ENCODE results near the gene VRTN. TPM values are rescaled to one million over a fixed set of nuclear protein-coding genes. Genes with fewer than 3 reads are reported as not detected.
"Not testable (repeated sequence)": the region's sequence is repeated elsewhere in the genome, so short reads cannot be mapped to it uniquely, and the experiment has no call there.

The VRTN gene
- total RNA-seq, 2 experiments from 2014 or later, result not detected

DNA sequence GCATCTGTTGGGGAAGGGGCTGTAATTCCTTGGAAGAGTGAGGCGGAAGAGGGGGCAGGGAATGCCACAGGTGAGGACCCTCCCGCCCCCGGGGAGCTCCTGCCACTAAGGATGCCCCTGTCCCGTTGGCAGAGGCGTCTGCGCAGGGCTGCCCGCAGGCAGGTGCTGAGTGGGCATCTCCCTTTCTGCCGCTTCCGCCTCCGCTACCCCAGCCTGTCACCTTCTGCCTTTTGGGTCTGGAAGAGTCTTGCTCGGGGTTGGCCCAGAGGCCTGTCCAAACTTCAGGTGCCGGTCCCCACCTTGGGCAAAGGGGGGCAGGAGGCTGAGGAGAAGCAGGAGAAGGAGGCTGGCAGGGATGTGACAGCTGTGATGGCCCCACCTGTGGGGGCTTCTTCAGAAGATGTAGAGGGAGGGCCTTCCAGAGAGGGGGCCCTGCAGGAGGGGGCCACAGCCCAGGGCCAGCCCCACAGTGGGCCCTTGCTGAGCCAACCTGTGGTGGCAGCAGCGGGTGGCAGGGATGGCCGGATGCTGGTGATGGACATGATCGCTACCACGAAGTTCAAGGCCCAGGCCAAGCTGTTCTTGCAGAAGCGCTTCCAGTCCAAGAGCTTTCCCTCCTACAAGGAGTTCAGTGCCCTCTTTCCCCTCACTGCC lies 10.0 kb downstream of the VRTN start:
- no peaks in the 10 kb centered on the region for H3K9me3 Mint-ChIP-seq
- H3K27me3 Mint-ChIP-seq, result peaks cover 2% of the 10 kb centered on the region
- H3K27ac Mint-ChIP-seq, result no peak overlapping the region
- no peaks in the 10 kb centered on the region for H3K36me3 Mint-ChIP-seq
- POLR2A ChIA-PET, result no interaction called here
- H3K4me1 Mint-ChIP-seq, result no peaks in the 10 kb centered on the region
- DNase-seq (no peak), ATAC-seq (ENCODE audit: low read depth) (no peak)
- no peak overlapping the region for H3K4me3 Mint-ChIP-seq

DNA sequence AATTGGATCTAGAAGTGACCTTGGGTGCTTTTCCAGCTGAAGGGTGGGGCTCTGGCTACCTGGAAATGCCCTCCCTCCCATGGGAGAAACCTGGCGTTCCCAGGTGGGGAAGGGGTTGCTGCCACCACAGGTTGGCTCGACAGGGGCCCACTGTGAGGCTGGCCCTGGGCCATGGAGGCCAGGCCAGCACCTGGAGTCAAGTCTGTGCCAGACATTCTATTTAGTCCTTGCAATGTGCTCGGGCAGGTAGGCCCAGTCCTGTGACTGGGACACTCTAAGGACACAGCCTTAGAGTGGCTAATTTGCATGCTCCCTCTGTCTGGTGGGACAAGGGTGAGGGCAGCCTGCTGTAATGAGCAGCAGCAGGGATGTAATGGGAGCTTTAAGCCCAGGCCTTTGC lies 11.9 kb downstream of the VRTN start:
- ATAC-seq (ENCODE audit: low read depth) (no peak), DNase-seq (no peak)
- no peak overlapping the region for H3K4me3 Mint-ChIP-seq
- H3K4me1 Mint-ChIP-seq, result no peaks in the 10 kb centered on the region
- no peaks in the 10 kb centered on the region for H3K36me3 Mint-ChIP-seq
- H3K27ac Mint-ChIP-seq, result no peak overlapping the region
- no peaks in the 10 kb centered on the region for H3K9me3 Mint-ChIP-seq
- POLR2A ChIA-PET, result no interaction called here
- peaks cover 10% of the 10 kb centered on the region for H3K27me3 Mint-ChIP-seq

DNA sequence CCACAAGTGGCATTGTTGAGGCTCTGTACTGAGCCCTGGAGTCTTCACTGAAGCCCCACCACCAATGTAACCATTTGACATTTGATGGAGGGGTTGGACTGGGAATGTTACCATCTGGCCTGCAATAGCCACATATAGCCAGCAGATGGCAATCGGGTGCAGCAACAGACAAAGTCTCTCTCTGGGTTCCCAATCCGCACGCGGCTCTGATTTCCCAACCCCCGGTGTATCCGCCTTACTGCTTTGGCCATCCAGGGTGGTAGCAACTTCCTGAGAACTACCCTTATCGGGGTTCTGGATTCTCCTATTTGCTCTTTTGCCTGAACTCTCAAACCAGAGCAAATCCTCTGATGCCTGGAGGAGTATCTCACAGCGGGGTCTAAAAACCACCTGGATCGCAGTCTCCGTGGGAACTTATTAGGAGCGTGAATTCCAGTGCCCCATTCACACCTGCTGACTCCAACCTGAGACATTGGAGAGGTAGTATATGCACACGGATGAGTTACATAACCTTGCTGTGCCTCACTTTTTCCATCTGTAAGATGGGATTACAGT lies 14.2 kb downstream of the VRTN start:
- H3K9me3 Mint-ChIP-seq, result no peaks in the 10 kb centered on the region
- H3K36me3 Mint-ChIP-seq, result no peaks in the 10 kb centered on the region
- ATAC-seq (ENCODE audit: low read depth) (peak; percentile 42), DNase-seq (peak; percentile 63)
- no peaks in the 10 kb centered on the region for H3K4me1 Mint-ChIP-seq
- POLR2A ChIA-PET, result no interaction called here
- peaks cover 12% of the 10 kb centered on the region for H3K27me3 Mint-ChIP-seq
- H3K27ac Mint-ChIP-seq, result no peak overlapping the region
- H3K4me3 Mint-ChIP-seq, result no peak overlapping the region

- POLR2A ChIA-PET, result no interaction called here
Measured at GRCh38 chr14:74364271-74364880, 16.1 kb downstream of the VRTN start.

GRCh38 chr14:74368026-74368425 lies 19.8 kb downstream of the VRTN start:
- Mint-ChIP-seq H3K4me1 (no peaks in the 10 kb centered on the region), H3K9me3 (no peaks in the 10 kb centered on the region), H3K36me3 (no peaks in the 10 kb centered on the region), H3K27ac (no peak overlapping the region), H3K27me3 (peaks cover 17% of the 10 kb centered on the region), H3K4me3 (no peak overlapping the region)
- POLR2A ChIA-PET, result interaction anchor here (0.5 kb wide), 1 partner anchor 68 kb away, joined by 3 read pairs; no protein-coding TSS in a partner anchor
- ATAC-seq (ENCODE audit: low read depth) (no peak), DNase-seq (no peak)

More at GRCh38 chr14:74364271-74364880, 16.1 kb downstream of the VRTN start:
- Mint-ChIP-seq H3K36me3 (no peaks in the 10 kb centered on the region), H3K9me3 (no peaks in the 10 kb centered on the region), H3K27me3 (peaks cover 12% of the 10 kb centered on the region), H3K4me1 (no peaks in the 10 kb centered on the region), H3K4me3 (no peak overlapping the region), H3K27ac (no peak overlapping the region)
- ATAC-seq (ENCODE audit: low read depth) (no peak), DNase-seq (no peak)

DNA sequence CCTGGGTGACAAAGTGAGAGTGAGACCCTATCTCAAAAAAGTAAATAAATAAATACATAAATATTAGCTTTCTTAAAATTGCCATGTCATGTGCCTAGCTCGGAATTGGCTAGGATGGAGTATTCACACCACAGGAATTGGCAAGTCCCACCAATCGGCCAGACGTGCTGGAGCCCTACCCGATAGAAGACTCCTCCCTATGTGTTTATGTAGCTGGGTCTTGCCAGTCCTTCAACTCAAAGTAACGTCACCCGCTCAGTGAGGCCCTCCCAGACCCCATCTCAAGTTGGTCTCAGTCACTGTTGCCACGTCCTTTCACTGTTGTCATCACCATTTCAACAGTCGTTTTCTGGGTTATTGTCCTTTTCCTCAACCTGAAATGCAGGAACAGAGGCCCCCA lies 20.2 kb downstream of the VRTN start:
- Mint-ChIP-seq H3K4me1 (no peaks in the 10 kb centered on the region), H3K9me3 (no peaks in the 10 kb centered on the region), H3K4me3 (no peak overlapping the region), H3K27me3 (peaks cover 17% of the 10 kb centered on the region), H3K27ac (no peak overlapping the region), H3K36me3 (no peaks in the 10 kb centered on the region)
- POLR2A ChIA-PET, result interaction anchor here (0.5 kb wide), 1 partner anchor 68 kb away, joined by 3 read pairs; no protein-coding TSS in a partner anchor
- DNase-seq, result no peak
- ATAC-seq (ENCODE audit: low read depth), result no peak

DNA sequence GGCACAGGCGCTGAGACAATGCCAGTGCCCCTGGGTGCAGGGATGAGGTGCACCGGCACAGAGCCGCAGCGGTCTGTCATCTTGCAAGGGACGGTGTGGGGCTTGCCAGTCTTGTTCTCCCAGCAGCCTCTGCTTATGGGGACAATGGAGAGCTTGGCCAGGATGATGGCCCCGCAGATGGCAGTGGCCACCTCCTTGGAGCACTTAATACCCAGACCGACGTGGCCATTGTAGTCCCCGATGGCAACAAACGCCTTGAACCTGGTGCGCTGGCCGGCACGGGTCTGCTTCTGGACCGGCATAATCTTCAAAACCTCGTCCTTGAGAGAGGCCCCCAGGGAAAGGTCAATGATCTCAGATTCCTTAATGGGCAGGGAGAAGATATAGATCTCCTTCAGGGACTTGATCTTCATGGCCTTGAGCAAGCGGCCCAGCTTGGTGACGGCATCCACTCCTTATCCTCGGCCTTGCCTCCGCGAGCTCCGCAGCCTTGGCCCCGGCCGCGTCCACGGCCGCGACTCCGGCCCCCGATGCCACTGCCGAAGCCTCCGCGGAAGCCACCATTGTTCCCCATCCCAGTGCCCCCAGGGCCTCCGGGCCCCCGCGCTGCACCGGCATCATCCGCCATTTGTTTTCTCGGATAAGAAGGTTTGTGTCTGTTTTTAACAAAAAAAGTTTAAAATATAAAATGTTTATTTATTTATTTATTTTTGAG lies 29.9 kb downstream of the VRTN start:
- DNase-seq, result no peak
- Mint-ChIP-seq H3K4me3 (no peak overlapping the region), H3K27ac (no peak overlapping the region), H3K9me3 (no peaks in the 10 kb centered on the region), H3K36me3 (no peaks in the 10 kb centered on the region), H3K4me1 (no peaks in the 10 kb centered on the region), H3K27me3 (no peaks in the 10 kb centered on the region)
- POLR2A ChIA-PET, result no interaction called here
- no peak for ATAC-seq (ENCODE audit: low read depth)

DNA sequence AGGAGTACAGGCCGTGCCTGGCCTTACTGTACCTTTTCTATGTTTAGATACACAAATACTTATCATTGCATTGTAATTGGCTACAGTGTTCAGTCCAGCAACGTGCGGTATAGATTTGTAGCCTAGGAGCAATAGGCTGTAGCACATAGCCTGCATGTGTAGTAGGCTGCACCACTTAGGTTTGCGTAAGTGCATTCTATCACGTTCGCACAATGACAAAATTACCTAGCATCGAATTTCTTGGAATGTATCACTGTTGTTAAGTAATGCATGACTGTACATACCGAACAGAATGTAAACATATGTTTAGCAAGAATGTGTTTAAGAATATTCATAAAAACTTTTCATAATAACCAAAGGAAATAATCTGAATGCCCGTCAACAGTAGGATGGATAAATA lies 31.9 kb downstream of the VRTN start:
- no peak for ATAC-seq (ENCODE audit: low read depth)
- H3K4me3 Mint-ChIP-seq, result no peak overlapping the region
- H3K27me3 Mint-ChIP-seq, result no peaks in the 10 kb centered on the region
- no peaks in the 10 kb centered on the region for H3K9me3 Mint-ChIP-seq
- no peak overlapping the region for H3K27ac Mint-ChIP-seq
- POLR2A ChIA-PET, result no interaction called here
- no peak for DNase-seq
- peaks cover 1% of the 10 kb centered on the region for H3K4me1 Mint-ChIP-seq
- H3K36me3 Mint-ChIP-seq, result no peaks in the 10 kb centered on the region

DNA sequence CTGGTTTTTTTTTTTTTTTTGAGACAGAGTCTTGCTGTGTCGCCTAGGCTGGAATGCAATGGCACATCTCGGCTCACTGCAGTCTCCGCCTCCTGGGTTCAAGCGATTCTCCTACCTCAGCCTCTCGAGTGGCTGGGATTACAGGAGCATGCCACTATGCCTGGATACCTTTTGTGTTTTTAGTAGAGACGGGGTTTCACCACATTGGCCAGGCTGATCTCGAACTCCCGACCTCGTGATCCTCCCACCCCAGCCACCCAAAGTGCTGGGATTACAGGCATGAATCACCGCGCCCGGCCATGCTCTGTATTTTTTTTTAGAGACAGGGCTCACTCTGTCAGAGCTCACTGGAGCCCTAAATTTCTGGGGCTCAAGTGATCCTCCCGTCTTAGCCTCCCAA lies 32.6 kb downstream of the VRTN start:
- ATAC-seq (ENCODE audit: low read depth) (no peak), DNase-seq (no peak)
- peaks cover 1% of the 10 kb centered on the region for H3K4me1 Mint-ChIP-seq
- no peak overlapping the region for H3K27ac Mint-ChIP-seq
- H3K36me3 Mint-ChIP-seq, result no peaks in the 10 kb centered on the region
- no peaks in the 10 kb centered on the region for H3K27me3 Mint-ChIP-seq
- POLR2A ChIA-PET, result no interaction called here
- H3K4me3 Mint-ChIP-seq, result no peak overlapping the region
- no peaks in the 10 kb centered on the region for H3K9me3 Mint-ChIP-seq

DNA sequence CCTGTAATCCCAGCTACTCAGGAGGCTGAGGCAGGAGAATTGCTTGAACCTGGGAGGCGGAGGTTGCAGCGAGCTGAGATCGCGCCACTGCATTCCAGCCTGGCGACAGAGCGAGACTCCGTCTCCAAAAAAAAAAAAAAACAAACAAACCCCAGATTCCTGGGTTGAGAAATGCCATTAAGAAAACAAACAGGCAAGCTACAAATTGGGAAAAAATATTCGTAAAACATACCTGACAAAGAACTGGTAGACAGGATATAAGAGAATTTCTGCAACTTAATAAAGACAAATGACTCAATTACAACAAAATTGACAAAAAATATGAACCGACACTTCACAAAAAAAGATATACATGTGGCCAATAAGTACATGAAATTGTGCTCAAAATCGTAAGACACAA lies 33.3 kb downstream of the VRTN start:
- POLR2A ChIA-PET, result interaction anchor here (0.6 kb wide), 1 partner anchor 1757 kb away, joined by 4 read pairs; no protein-coding TSS in a partner anchor
- H3K4me3 Mint-ChIP-seq; DNase-seq; H3K27me3 Mint-ChIP-seq; H3K9me3 Mint-ChIP-seq; H3K27ac Mint-ChIP-seq; ATAC-seq (ENCODE audit: low read depth); H3K4me1 Mint-ChIP-seq; H3K36me3 Mint-ChIP-seq: not testable (repeated sequence)

DNA sequence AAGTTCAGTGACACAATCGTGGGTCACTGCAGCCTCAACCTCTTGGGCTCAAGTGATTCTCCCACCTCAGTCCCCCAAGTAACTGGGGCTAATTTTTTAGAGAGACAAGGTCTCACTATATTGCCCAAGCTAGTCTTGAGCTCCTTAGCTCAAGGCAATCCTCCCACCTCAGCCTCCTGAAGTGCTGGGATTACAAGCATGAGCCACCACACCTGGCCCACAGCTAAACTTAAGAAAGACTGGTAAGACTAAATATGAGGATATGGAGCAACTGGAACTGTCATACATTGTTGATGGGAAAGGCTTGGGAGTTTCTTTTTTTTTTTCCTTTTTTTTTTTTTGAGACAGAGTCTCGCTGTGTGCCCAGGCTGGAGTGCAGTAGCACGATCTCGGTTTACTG lies 34.0 kb downstream of the VRTN start:
- Mint-ChIP-seq H3K9me3 (no peaks in the 10 kb centered on the region), H3K4me1 (peaks cover 1% of the 10 kb centered on the region), H3K27me3 (peaks cover 8% of the 10 kb centered on the region), H3K27ac (no peak overlapping the region), H3K36me3 (no peaks in the 10 kb centered on the region), H3K4me3 (no peak overlapping the region)
- ATAC-seq (ENCODE audit: low read depth) (no peak), DNase-seq (no peak)
- POLR2A ChIA-PET, result interaction anchor here (0.6 kb wide), 1 partner anchor 1757 kb away, joined by 4 read pairs; no protein-coding TSS in a partner anchor

- DNase-seq (no peak), ATAC-seq (ENCODE audit: low read depth) (no peak)
- POLR2A ChIA-PET, result no interaction called here
- Mint-ChIP-seq H3K9me3 (no peaks in the 10 kb centered on the region), H3K27ac (no peak overlapping the region), H3K27me3 (peaks cover 29% of the 10 kb centered on the region), H3K36me3 (no peaks in the 10 kb centered on the region), H3K4me3 (no peak overlapping the region), H3K4me1 (no peaks in the 10 kb centered on the region)
Measured at GRCh38 chr14:74389980-74390379, 41.7 kb downstream of the VRTN start.

GRCh38 chr14:74390505-74390904 lies 42.2 kb downstream of the VRTN start:
- H3K36me3 Mint-ChIP-seq; H3K9me3 Mint-ChIP-seq; H3K4me1 Mint-ChIP-seq; DNase-seq; ATAC-seq (ENCODE audit: low read depth); H3K4me3 Mint-ChIP-seq; H3K27ac Mint-ChIP-seq; POLR2A ChIA-PET: not testable (repeated sequence)
- H3K27me3 Mint-ChIP-seq, result peaks cover 30% of the 10 kb centered on the region

- Mint-ChIP-seq H3K27ac (no peak overlapping the region), H3K36me3 (no peaks in the 10 kb centered on the region), H3K9me3 (no peaks in the 10 kb centered on the region), H3K4me3 (no peak overlapping the region), H3K27me3 (peaks cover 29% of the 10 kb centered on the region), H3K4me1 (no peaks in the 10 kb centered on the region)
- DNase-seq (no peak), ATAC-seq (ENCODE audit: low read depth) (no peak)
- POLR2A ChIA-PET, result no interaction called here
Measured at GRCh38 chr14:74391479-74391878, 43.2 kb downstream of the VRTN start.

All from activated naive CD8-positive, alpha-beta T cell treated with anti-CD3 and anti-CD28 coated beads, Interleukin-2, amount 10 ng/mL, durations not matched to agents 7 days and 5 days (primary cell).